Astrocyte (in vitro differentiated cells and primary cell): ENCODE measurements around the gene TCF20.

Source experiments
- EZH2 ChIP-seq: IDR thresholded peaks from 2 replicates; pipeline ENCODE4 v1.6.1; 2012; ENCODE audit warnings: mild to moderate bottlenecking, low read length, inconsistent platforms; ENCODE audit not compliant: insufficient read depth
- TF ChIP-seq, protein P1 (sequence below): IDR thresholded peaks from 2 replicates; pipeline ENCODE4 v1.5.1; 2011; ENCODE audit warnings: low read depth, mild to moderate bottlenecking, inconsistent platforms, low read length, moderate library complexity; ENCODE audit not compliant: insufficient read depth

DNA sequence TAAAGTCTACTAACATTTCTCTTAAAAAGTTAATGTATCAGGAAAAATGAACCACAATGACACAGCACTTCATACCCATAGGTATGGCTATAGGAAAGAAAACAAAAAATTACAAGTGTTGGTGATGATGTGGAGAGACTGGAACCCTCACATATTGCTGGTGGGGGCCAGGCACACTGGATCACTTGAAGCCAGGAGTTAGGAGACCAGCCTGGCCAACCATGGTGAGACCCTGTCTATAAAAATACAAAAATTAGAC lies 26.7 kb downstream of the TCF20 start:
- TF ChIP-seq, protein P1, sequence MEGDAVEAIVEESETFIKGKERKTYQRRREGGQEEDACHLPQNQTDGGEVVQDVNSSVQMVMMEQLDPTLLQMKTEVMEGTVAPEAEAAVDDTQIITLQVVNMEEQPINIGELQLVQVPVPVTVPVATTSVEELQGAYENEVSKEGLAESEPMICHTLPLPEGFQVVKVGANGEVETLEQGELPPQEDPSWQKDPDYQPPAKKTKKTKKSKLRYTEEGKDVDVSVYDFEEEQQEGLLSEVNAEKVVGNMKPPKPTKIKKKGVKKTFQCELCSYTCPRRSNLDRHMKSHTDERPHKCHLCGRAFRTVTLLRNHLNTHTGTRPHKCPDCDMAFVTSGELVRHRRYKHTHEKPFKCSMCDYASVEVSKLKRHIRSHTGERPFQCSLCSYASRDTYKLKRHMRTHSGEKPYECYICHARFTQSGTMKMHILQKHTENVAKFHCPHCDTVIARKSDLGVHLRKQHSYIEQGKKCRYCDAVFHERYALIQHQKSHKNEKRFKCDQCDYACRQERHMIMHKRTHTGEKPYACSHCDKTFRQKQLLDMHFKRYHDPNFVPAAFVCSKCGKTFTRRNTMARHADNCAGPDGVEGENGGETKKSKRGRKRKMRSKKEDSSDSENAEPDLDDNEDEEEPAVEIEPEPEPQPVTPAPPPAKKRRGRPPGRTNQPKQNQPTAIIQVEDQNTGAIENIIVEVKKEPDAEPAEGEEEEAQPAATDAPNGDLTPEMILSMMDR = no peak
- no peak for TF ChIP-seq EZH2
